Measurements from ENCODE around the gene VGF.

Gene VGF

GRCh38 chr7:101161692-101162471, 3.5 kb downstream of the VGF start:
- H3K27ac ChIP-seq: no peak overlapping the region
- H3K36me3 ChIP-seq: no peaks in the 10 kb centered on the region
- H3K9me3 ChIP-seq (ENCODE audit: severe bottlenecking): no peaks in the 10 kb centered on the region
- H3K27me3 ChIP-seq (ENCODE audit: insufficient read depth, low read depth, severe bottlenecking): peaks cover 79% of the 10 kb centered on the region
- DNase-seq: no peak
- TF ChIP-seq CTCF (IDR thresholded peaks at IDR 0.05; ENCODE audit: low read depth, low read length): no peak
- H3K4me3 ChIP-seq (ENCODE audit: low read depth, low read length): no peak overlapping the region

GRCh38 chr7:101160910-101161309, 4.5 kb downstream of the VGF start:
- no peaks in the 10 kb centered on the region for H3K36me3 ChIP-seq
- no peak for TF ChIP-seq CTCF (IDR thresholded peaks at IDR 0.05; ENCODE audit: low read depth, low read length)
- H3K4me3 ChIP-seq (ENCODE audit: low read depth, low read length): no peak overlapping the region
- no peak overlapping the region for H3K27ac ChIP-seq
- no peak for DNase-seq
- H3K9me3 ChIP-seq (ENCODE audit: severe bottlenecking): no peaks in the 10 kb centered on the region
- H3K27me3 ChIP-seq (ENCODE audit: insufficient read depth, low read depth, severe bottlenecking): peaks cover 83% of the 10 kb centered on the region

GRCh38 chr7:101159696-101160674, 5.4 kb downstream of the VGF start:
- Histone ChIP-seq H3K36me3 (no peaks in the 10 kb centered on the region), H3K27ac (no peak overlapping the region), H3K4me3 (ENCODE audit: low read depth, low read length) (no peak overlapping the region), H3K9me3 (ENCODE audit: severe bottlenecking) (no peaks in the 10 kb centered on the region), H3K27me3 (ENCODE audit: insufficient read depth, low read depth, severe bottlenecking) (peaks cover 83% of the 10 kb centered on the region)
- TF ChIP-seq CTCF (IDR thresholded peaks at IDR 0.05; ENCODE audit: low read depth, low read length): no peak
- DNase-seq: no peak

GRCh38 chr7:101156866-101157589, 8.3 kb downstream of the VGF start:
- no peak for TF ChIP-seq CTCF (IDR thresholded peaks at IDR 0.05; ENCODE audit: low read depth, low read length)
- Histone ChIP-seq H3K27me3 (ENCODE audit: insufficient read depth, low read depth, severe bottlenecking) (peaks cover 78% of the 10 kb centered on the region), H3K36me3 (no peaks in the 10 kb centered on the region), H3K4me3 (ENCODE audit: low read depth, low read length) (no peak overlapping the region), H3K9me3 (ENCODE audit: severe bottlenecking) (peaks cover 5% of the 10 kb centered on the region), H3K27ac (no peak overlapping the region)
- no peak for DNase-seq

GRCh38 chr7:101156277-101156676, 9.1 kb downstream of the VGF start:
- TF ChIP-seq CTCF (IDR thresholded peaks at IDR 0.05; ENCODE audit: low read depth, low read length): 0 out of 2 replicates have a peak, but pooled peaks have one; percentile 16
- Histone ChIP-seq H3K27me3 (ENCODE audit: insufficient read depth, low read depth, severe bottlenecking) (peaks cover 75% of the 10 kb centered on the region), H3K27ac (no peak overlapping the region), H3K4me3 (ENCODE audit: low read depth, low read length) (no peak overlapping the region), H3K36me3 (no peaks in the 10 kb centered on the region), H3K9me3 (ENCODE audit: severe bottlenecking) (peaks cover 5% of the 10 kb centered on the region)
- DNase-seq: no peak

Data from WERI-Rb-1 (cell line).